ENCODE results near the gene MASTL.

Gene MASTL

DNA sequence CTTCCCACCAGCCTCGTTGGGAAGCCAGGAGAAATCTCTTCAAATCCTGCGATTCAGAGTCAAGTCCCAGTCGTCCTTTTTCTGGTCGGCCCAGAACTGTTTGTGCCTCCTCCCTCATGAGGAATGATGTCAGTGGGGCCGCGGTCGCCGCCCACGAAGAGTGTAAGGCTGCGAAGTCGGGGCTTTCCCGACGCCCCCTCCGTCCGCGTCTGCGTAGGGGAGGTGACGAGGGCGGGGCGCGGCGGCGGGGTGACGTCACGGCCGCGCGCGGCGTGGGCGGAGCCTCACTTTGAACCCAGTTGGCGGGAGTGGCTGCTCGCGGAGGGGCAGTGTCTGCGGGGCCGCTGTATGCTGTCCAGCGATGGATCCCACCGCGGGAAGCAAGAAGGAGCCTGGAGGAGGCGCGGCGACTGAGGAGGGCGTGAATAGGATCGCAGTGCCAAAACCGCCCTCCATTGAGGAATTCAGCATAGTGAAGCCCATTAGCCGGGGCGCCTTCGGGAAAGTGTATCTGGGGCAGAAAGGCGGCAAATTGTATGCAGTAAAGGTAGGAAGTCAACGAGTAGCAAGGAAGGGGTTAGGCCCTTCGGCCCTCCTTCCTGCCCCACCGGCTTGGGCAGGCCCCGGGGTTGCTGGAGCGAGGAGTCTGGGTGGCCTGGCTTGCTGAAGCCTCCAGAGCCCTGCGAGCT is at the start of gene MASTL:
TSS of gene MASTL (plus strand) at position 287 of the 689 bp plus-strand sequence. CDS start at position 362, 75 bp downstream.
- TF ChIP-seq, protein P1, sequence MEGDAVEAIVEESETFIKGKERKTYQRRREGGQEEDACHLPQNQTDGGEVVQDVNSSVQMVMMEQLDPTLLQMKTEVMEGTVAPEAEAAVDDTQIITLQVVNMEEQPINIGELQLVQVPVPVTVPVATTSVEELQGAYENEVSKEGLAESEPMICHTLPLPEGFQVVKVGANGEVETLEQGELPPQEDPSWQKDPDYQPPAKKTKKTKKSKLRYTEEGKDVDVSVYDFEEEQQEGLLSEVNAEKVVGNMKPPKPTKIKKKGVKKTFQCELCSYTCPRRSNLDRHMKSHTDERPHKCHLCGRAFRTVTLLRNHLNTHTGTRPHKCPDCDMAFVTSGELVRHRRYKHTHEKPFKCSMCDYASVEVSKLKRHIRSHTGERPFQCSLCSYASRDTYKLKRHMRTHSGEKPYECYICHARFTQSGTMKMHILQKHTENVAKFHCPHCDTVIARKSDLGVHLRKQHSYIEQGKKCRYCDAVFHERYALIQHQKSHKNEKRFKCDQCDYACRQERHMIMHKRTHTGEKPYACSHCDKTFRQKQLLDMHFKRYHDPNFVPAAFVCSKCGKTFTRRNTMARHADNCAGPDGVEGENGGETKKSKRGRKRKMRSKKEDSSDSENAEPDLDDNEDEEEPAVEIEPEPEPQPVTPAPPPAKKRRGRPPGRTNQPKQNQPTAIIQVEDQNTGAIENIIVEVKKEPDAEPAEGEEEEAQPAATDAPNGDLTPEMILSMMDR (IDR thresholded peaks at IDR 0.05; ENCODE audit: low read depth, low read length), result no peak
- Histone ChIP-seq H3K9me3 (ENCODE audit: severe bottlenecking) (no peaks in the 10 kb centered on the region), H3K27me3 (ENCODE audit: insufficient read depth, low read depth, severe bottlenecking) (no peaks in the 10 kb centered on the region), H3K27ac (peak within 1 kb of the TSS; percentile 89), H3K36me3 (peaks cover 8% of the 10 kb centered on the region; the same call in 1 of the 2 replicates), H3K4me3 (ENCODE audit: low read depth, low read length) (peak within 1 kb of the TSS; percentile 97)
- DNase-seq, result peak; percentile 79

DNA sequence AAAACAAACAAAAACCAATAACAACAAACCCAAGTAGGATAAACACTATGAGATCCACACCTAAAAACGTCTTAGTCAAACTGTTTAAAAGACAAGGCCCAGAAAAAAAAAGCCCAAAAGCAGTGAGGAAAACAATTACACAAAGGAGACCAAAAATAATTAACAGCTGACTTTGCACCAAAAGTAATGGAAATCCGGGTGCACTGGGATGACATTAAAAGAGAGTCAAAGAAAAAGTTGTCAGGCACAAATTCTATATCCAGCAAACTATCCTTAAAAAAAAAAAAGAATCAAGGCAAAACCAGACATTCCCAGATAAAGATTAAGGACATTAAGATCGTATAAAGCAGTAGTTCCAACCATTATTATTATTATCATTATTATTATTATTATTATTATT is 47.0 kb upstream of the MASTL start:
- Histone ChIP-seq H3K9me3 (ENCODE audit: severe bottlenecking) (no peaks in the 10 kb centered on the region), H3K36me3 (peaks cover 3% of the 10 kb centered on the region; the same call in 1 of the 2 replicates), H3K4me3 (ENCODE audit: low read depth, low read length) (no peak overlapping the region), H3K27ac (no peak overlapping the region), H3K27me3 (ENCODE audit: insufficient read depth, low read depth, severe bottlenecking) (no peaks in the 10 kb centered on the region)
- TF ChIP-seq, protein P1 (IDR thresholded peaks at IDR 0.05; ENCODE audit: low read depth, low read length), result no peak
- no peak for DNase-seq

DNA sequence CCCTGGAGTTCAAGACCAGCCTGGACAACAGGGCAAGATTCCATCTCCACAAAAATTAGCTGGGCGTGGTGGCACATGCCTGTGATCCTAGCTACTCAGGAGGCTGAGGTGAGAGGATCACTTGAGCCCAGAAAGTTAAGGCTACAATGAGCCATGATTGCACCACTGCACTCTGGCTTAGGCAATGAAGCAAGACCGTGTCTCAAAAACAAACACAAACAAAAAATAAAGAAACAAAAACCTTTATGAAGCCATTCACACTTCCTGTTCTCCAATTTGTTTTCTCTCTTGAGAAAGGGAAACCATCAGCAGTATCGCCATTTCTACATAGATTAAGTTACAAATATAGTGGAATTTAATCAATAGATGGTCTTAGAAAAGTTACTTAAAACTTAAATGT is 20.8 kb upstream of the MASTL start:
- no peak overlapping the region for H3K4me3 ChIP-seq (ENCODE audit: low read depth, low read length)
- no peak overlapping the region for H3K27ac ChIP-seq
- TF ChIP-seq, protein P1 (IDR thresholded peaks at IDR 0.05; ENCODE audit: low read depth, low read length), result no peak
- no peak for DNase-seq
- peaks cover 3% of the 10 kb centered on the region for H3K36me3 ChIP-seq
- no peaks in the 10 kb centered on the region for H3K9me3 ChIP-seq (ENCODE audit: severe bottlenecking)
- no peaks in the 10 kb centered on the region for H3K27me3 ChIP-seq (ENCODE audit: insufficient read depth, low read depth, severe bottlenecking)

DNA sequence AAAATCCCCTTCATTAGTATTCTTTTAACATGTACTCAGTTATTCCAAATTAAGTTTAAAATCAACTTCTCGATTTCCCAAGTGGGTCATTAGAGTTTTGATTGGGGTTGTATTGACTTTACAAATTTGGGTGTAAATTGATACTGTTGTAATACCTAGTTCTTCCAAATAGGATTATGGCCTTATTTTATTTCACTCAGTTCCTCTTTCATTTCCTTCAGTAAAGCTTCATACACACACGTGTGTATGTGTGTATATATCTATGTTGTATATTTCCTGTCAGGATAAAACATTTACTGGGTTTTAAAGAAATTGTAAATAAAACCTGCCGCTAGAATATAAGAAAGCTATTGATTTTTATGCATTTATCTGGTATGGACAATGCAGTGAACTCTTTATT is 16.9 kb upstream of the MASTL start:
- Histone ChIP-seq H3K9me3 (ENCODE audit: severe bottlenecking) (no peaks in the 10 kb centered on the region), H3K27me3 (ENCODE audit: insufficient read depth, low read depth, severe bottlenecking) (no peaks in the 10 kb centered on the region), H3K4me3 (ENCODE audit: low read depth, low read length) (no peak overlapping the region), H3K36me3 (peaks cover 7% of the 10 kb centered on the region), H3K27ac (no peak overlapping the region)
- TF ChIP-seq, protein P1 (IDR thresholded peaks at IDR 0.05; ENCODE audit: low read depth, low read length), result no peak
- no peak for DNase-seq

DNA sequence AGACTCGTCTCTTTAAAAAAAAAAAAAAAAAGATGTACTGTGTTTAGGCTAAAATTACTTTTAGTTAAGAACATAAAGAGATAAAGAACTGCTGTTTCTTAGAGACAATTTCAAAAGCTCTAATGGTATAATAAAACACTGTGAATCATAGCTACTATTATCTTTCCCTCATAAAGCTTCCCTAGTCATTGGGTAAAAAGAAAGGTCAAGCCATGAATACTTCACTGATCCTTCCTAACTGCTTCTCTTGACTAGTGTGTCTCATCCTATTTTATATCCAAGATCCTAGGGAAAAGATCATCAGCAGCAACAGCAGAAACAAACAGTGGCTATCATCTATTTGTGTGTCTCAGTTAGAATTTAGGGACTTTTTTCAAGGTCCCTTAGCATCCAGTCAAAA is 11.5 kb upstream of the MASTL start:
- Histone ChIP-seq H3K27ac (no peak overlapping the region), H3K27me3 (ENCODE audit: insufficient read depth, low read depth, severe bottlenecking) (no peaks in the 10 kb centered on the region), H3K36me3 (peaks cover 27% of the 10 kb centered on the region), H3K4me3 (ENCODE audit: low read depth, low read length) (no peak overlapping the region), H3K9me3 (ENCODE audit: severe bottlenecking) (no peaks in the 10 kb centered on the region)
- DNase-seq, result no peak
- TF ChIP-seq, protein P1 (IDR thresholded peaks at IDR 0.05; ENCODE audit: low read depth, low read length), result no peak

DNA sequence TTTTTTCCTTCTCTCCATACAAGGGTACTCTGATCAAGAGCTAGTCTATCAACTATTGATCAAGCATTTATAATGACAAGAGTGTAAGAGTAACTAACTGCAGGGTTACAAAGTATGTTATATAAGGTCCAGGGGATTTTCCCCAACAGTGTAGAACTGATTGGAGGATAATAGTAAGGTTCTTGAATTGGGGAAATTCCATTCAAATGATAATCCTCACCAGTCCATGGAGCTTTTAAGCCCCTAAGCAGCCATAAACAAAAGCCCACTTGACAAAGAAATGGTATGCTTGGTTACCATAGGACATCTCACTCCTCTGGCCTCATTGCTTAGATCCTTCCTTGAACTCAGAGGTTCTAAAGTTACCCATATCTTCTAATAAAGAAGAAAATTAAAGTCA is 9.2 kb upstream of the MASTL start:
- H3K4me3 ChIP-seq (ENCODE audit: low read depth, low read length), result no peak overlapping the region
- TF ChIP-seq, protein P1 (IDR thresholded peaks at IDR 0.05; ENCODE audit: low read depth, low read length), result no peak
- H3K27ac ChIP-seq, result no peak overlapping the region
- no peak for DNase-seq
- H3K27me3 ChIP-seq (ENCODE audit: insufficient read depth, low read depth, severe bottlenecking), result no peaks in the 10 kb centered on the region
- H3K36me3 ChIP-seq, result peaks cover 25% of the 10 kb centered on the region
- H3K9me3 ChIP-seq (ENCODE audit: severe bottlenecking), result no peaks in the 10 kb centered on the region
